H7 (cell line): Measurements from ENCODE around the gene XRCC1. TPM values are rescaled to one million over a fixed set of nuclear protein-coding genes. Genes with fewer than 3 reads are reported as not detected.
"Not testable (repeated sequence)": the region's sequence is repeated elsewhere in the genome, so short reads cannot be mapped to it uniquely, and the experiment has no call there.

Experiments
- DNase-seq: peaks from one replicate; pipeline ENCODE4 v3.0.0; 2012
- H3K27me3 ChIP-seq: 2 replicates; pipeline ENCODE4 v1.6.0; 2011; ENCODE audit warnings: mild to moderate bottlenecking, low read length; ENCODE audit not compliant: control insufficient read depth, insufficient read depth
- H3K36me3 ChIP-seq: replicated peaks from 2 replicates; pipeline ENCODE4 v1.5.1; 2011; ENCODE audit warnings: low read length; ENCODE audit not compliant: control insufficient read depth, insufficient read depth
- H3K4me3 ChIP-seq: 2 replicates; pipeline ENCODE4 v1.5.1; 2011; ENCODE audit warnings: low read depth, mild to moderate bottlenecking, control low read depth, low read length, moderate library complexity; ENCODE audit not compliant: insufficient read depth
- total RNA-seq: library from RNA; depleted of rRNA; stranded (reverse); fragments of >200 nt; shearing (Covaris generic); gene quantifications from 2 replicates; pipeline ENCODE4 v1.2.3, GENCODE V29; 2014

XRCC1 gene
- total RNA-seq, 1 experiment from 2014 or later, result 58.8 TPM

DNA sequence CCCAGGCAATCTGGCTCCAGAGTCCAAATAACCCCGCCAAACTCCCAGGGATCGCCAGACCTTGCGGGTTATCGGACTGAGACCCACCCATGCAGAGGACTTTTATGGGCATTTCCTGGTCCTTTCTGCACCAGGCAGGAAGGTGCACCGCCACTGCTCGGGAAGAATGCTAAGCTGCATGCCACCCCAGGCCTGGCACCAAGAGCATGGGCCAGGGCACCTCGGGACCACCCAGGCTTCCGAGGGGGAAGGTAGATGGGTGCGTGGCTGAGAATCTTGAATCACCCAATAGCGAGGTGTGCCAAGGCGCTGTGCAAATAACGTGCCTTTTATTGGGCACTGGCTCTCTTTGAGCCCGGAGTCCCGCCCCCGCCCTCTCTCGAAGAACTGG is 42.8 kb downstream of the XRCC1 start:
- peaks cover 7% of the 10 kb centered on the region; the same call in 1 of the 2 replicates for H3K27me3 ChIP-seq
- H3K4me3 ChIP-seq, result peak overlapping the region; percentile 61
- no peaks in the 10 kb centered on the region for H3K36me3 ChIP-seq
- DNase-seq, result peak; percentile 65

DNA sequence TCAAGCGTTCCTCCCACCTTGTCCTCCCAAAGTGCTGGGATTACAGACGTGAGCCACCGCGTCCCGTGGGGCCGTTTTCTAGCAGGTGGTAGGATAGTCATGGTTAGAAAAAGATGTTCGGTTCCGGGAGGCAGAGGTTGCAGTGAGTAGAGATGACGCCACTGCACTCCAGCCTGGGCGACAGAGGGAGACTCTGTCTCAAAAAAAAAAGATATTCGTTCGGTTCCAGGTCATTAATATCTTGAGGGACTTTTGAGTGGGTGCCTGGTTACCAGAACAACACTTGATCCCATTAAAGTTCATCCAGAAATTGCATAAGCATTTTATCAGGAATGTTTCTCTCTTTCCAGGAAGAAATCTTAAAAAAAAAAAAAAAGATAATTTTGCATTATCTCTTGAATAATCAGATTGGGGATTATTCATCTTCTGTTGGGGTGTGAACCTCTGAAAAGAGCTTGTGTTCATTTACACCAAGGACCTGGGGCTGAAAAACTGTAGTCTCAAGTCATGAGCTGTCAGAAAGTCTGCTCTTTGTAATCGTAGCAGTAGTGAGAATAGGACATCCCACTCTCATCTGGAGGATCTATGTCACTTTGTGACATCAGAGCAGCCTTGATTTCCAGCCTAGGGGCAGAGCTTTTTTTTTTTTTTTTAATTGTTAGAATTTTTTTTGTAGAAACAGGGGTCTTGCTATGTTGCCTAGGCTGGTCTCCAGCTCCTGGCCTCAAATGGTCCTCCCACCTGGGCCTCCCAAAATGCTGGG is 47.3 kb downstream of the XRCC1 start:
- no peak for DNase-seq
- Histone ChIP-seq H3K27me3 (peaks cover 23% of the 10 kb centered on the region), H3K4me3 (no peak overlapping the region), H3K36me3 (no peaks in the 10 kb centered on the region)

DNA sequence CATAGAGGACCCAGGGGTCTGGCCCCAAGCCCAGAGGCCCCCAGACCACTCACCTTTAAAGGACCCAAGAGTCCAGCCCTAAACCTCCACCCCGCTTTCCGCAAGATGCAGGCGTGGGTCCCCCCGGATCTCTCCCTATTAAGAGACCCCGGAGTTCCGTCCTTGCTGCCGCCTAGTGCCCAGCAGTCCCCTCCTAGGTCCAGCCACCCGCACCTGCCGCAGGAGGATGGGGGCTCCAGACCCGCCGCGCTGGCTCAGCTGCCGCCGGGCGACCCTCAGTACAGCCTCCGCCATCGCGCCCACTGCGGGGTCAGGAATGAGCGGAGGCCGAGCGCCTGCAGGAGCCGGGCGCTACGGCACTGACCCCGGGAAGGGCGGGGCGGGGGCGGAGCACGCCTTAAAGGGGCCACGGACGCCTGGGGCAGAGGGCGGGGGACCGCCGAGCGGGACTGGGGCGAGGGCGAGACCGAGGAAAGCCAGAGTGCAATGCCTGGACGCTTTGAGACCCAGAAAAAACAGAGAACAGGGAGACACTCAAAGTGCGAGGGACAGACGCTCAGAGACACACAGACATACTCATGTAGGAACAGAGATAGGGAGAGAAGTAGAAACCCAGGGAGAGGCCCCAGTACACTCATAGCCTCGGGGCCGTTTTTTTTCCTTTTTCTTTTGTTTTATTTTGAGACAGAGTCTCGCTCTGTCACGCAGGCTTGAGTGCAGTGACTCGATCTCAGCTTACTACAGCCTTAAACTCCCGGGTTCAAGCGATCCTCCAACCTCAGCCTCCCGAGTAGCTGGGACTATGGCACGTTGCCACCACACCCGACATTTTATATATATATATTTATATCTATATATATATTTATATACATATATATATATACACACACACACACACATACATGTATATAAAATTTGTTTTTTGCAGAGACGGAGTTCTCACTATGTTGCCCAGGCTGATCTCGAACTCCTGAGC is 48.2 kb downstream of the XRCC1 start, which contains the start of gene ETHE1:
Gene ETHE1, minus strand, starts transcription at position 318 of the 976 bp plus-strand sequence. Its CDS starts 24 bp downstream, at position 294.
- peak; percentile 95 for DNase-seq
- H3K36me3 ChIP-seq, result no peaks in the 10 kb centered on the region

DNA sequence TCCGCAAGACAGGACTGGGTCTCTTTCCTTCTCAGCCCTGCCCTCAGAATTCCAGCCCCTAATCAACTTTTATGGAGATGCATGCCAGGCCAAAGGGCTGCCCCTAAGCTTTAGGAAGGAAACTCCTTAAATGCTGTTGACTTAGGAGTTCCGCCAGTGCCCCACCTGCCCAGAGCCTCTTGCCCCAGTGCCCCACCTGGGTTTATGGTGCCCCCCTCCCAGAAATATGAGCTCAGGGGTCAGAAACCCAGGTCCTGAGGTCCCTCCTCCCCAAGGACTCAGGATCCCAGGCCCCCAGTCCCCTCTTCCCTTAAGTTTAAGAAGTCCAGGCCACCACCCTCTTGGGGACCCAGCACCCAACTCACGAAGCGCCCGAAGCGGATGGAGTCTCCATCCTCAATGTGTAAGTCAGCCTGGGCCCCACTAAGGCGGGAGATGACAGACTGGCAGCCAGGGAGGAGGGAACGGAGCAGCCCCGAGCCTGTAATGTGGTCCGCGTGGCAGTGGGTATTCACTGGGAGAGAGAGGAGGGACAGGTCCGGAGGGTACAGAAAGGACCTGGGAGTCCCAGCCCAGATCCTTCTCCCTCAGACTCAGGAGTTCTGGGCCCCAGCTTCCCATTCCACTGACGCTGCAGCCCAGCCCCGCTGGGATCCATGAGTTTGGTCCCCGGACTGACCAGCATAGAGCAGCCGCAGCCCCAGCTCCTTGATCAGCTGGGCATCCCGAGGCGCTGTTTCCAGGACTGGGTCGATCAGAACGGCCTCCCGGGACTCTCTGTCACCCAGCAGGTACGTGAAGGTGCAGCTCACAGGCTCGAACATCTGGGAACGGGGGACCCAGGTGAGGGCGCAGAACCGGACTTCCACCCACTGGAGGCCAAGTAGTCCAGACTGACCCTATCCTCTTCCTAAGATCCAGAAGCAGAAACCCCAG is 49.2 kb downstream of the XRCC1 start:
- peak; percentile 64 for DNase-seq
- Histone ChIP-seq H3K27me3 (peaks cover 23% of the 10 kb centered on the region), H3K4me3 (peak overlapping the region; percentile 71), H3K36me3 (no peaks in the 10 kb centered on the region)

More for the DNA sequence above, 48.2 kb downstream of the XRCC1 start, which contains the start of gene ETHE1:
- peak within 1 kb of the TSS; percentile 71 for H3K4me3 ChIP-seq
- H3K27me3 ChIP-seq, result peaks cover 23% of the 10 kb centered on the region

- peak overlapping the region; percentile 71 for H3K4me3 ChIP-seq
- H3K36me3 ChIP-seq, result no peaks in the 10 kb centered on the region
- DNase-seq, result peak; percentile 63
- H3K27me3 ChIP-seq, result peaks cover 23% of the 10 kb centered on the region
Measured at GRCh38 chr19:43524922-43525835, 50.1 kb downstream of the XRCC1 start.

DNA sequence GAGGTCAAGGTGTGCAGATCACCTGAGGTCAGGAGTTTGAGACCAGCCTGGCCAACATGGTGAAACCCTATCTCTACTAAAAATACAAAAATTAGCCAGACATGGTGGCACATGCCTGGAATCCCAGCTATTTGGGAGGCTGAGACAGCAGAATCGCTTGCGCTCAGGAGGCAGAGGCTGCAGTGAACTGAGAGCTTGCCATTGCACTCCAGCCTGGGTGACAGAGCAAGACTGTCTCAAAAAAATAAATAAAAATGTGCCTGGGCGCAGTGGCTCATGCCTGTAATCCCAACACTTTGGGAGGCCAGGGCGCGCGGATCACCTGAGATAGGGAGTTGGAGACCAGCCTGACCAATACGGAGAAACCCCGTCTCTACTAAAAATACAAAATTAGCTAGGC is 51.6 kb downstream of the XRCC1 start:
- H3K27me3 ChIP-seq, result peaks cover 21% of the 10 kb centered on the region
- not testable (repeated sequence) for H3K36me3 ChIP-seq, DNase-seq, H3K4me3 ChIP-seq

GRCh38 chr19:43522929-43523328 is 52.4 kb downstream of the XRCC1 start:
- Histone ChIP-seq H3K27me3 (peaks cover 18% of the 10 kb centered on the region), H3K4me3 (no peak overlapping the region), H3K36me3 (no peaks in the 10 kb centered on the region)
- no peak for DNase-seq

- no peaks in the 10 kb centered on the region for H3K36me3 ChIP-seq
Measured at GRCh38 chr19:43519436-43520088, 55.8 kb downstream of the XRCC1 start.

GRCh38 chr19:43518051-43518450 is 57.3 kb downstream of the XRCC1 start:
- no peaks in the 10 kb centered on the region for H3K36me3 ChIP-seq
- no peak for DNase-seq
- H3K27me3 ChIP-seq, result no peaks in the 10 kb centered on the region
- no peak overlapping the region for H3K4me3 ChIP-seq

More at GRCh38 chr19:43519436-43520088, 55.8 kb downstream of the XRCC1 start:
- DNase-seq, result peak; percentile 82
- Histone ChIP-seq H3K4me3 (no peak overlapping the region), H3K27me3 (no peaks in the 10 kb centered on the region)

DNA sequence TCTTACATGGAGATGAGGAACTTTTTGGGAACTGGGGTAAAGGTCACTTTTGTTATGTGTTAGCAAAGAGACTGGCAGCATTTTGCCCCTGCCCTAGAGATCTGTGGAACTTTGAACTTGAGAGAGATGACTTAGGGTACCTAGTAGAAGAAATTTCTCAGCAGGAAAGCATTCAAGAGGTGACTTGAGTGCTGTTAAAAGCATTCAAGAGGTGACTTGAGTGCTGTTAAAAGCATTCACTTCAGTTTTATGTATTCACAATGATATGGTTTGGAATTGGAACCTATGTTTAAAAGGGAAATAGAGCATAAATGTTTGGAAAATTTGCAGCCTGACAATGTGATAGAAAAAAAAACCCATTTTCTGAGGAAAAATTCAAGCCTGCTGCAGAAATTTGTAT is 62.9 kb downstream of the XRCC1 start:
- not testable (repeated sequence) for H3K4me3 ChIP-seq, DNase-seq, H3K36me3 ChIP-seq, H3K27me3 ChIP-seq

GRCh38 chr19:43511324-43511723 is 64.0 kb downstream of the XRCC1 start:
- no peak for DNase-seq
- Histone ChIP-seq H3K36me3 (peaks cover 1% of the 10 kb centered on the region), H3K27me3 (no peaks in the 10 kb centered on the region), H3K4me3 (no peak overlapping the region)

GRCh38 chr19:43510713-43511112 is 64.6 kb downstream of the XRCC1 start:
- Histone ChIP-seq H3K27me3 (peaks cover 2% of the 10 kb centered on the region; the same call in 1 of the 2 replicates), H3K36me3 (peaks cover 1% of the 10 kb centered on the region), H3K4me3 (no peak overlapping the region)
- no peak for DNase-seq

GRCh38 chr19:43507880-43508279 is 67.4 kb downstream of the XRCC1 start:
- H3K36me3 ChIP-seq, result peaks cover 1% of the 10 kb centered on the region
- no peak for DNase-seq
- H3K27me3 ChIP-seq, result peaks cover 25% of the 10 kb centered on the region
- no peak overlapping the region for H3K4me3 ChIP-seq
